Activated gamma-delta T cell (primary cell): ENCODE measurements around the gene RPS2.

Experiments
- DNase-seq: peaks from one replicate; lab custom pipeline; 2025; lab: John Stamatoyannopoulos, UW

Gene RPS2

DNA sequence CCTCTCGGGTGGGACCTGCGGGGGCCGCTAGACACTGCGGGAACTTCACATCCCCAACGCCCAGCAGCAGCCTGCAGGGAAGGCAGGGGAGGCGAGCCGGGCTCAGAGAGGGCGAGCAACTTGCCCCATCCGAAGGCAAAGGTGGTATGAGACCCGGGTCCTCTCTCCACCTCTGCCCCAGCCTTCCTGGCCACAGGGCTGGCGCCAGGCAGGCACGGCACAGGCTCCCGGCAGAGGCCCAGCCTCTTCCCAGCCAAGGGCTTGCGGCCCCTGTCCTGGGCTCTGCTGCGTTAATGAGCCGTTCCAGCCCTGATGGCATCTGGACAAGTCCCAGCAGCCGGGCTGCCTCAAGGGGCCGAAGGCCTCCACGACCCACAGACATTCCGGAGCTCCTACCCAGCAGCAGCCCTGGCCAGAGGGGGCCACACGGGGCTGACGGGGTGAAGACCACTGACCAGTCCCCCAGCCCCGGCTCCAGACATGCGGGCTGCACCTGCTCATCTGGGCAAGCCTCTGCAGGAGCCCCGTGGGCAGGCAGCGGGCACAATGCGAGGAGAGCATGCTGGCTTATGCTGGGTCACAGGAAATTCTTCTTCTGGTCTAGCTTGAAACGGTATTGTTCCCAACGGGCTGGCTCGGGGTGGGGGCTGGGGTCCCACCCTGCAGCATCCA, 45.2 kb downstream of the RPS2 start:
- DNase-seq, result no peak

GRCh38 chr16:1918351-1919326, 46.0 kb downstream of the RPS2 start, which contains the start of gene HS3ST6:
TSS of gene HS3ST6 (minus strand) at chr16:1918415. CDS start at chr16:1918323, 92 bp downstream.
- DNase-seq, result no peak

GRCh38 chr16:1917665-1918350, 46.8 kb downstream of the RPS2 start:
- DNase-seq, result no peak

- DNase-seq, result no peak
Measured at GRCh38 chr16:1917056-1917664, 47.5 kb downstream of the RPS2 start.

- no peak for DNase-seq
Measured at GRCh38 chr16:1916640-1916990, 48.0 kb downstream of the RPS2 start.

- DNase-seq, result no peak
Measured at GRCh38 chr16:1915732-1916639, 48.6 kb downstream of the RPS2 start.

DNA sequence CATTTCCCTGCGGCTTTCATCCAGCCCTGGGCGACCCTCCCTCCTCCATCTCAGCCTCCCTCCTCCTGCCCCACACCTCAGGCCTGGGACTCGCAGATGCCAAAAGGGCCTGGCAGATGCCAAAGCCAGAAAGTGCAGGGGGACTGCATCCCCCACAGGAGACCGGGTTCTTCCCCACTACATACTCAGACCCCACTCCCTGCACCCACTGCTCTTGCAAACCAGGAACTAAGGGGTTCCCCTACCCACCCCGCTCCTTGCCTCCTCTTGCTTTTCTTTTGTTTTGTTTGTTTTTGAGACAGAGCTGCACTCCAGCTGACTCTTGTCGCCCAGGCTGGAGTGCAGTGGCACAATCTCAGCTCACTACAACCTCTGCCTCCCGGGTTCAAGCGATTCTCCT, 49.6 kb downstream of the RPS2 start:
- DNase-seq, result no peak

GRCh38 chr16:1914084-1914608, 50.5 kb downstream of the RPS2 start:
- no peak for DNase-seq

- no peak for DNase-seq
Measured at GRCh38 chr16:1913327-1914083, 51.1 kb downstream of the RPS2 start.

- DNase-seq, result no peak
Measured at GRCh38 chr16:1912215-1912543, 52.4 kb downstream of the RPS2 start.
